GM10847 (cell line): ENCODE data around the gene LTBP1.

ENCODE experiments used
- POLR2A ChIP-seq: IDR thresholded peaks from 2 replicates; pipeline ENCODE4 v1.6.1; 2011; ENCODE audit not compliant: insufficient read length; ENCODE audit errors: extremely low read depth

LTBP1 gene

GRCh38 chr2:33129263-33130053 is 182.7 kb downstream of the LTBP1 start:
- TF ChIP-seq POLR2A, result no peak

DNA sequence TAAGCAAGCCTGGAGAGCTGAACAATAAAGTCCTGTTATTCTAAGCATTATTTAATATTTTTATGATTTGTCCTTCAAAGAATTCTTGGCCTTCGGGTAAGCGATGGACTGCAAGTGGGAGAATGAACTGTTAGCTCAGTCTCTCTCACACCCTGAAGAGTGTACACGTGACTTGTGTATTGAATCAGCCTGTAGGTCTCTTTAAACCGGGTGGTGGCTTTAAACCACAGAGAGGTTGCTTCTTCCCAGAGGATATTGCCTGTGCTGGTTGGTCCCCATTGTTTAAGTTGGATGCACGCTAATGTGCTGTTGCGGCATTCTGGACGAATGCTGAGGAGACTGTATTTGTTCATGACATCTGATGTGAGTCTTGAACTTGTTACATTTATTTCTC is 183.3 kb downstream of the LTBP1 start:
- TF ChIP-seq POLR2A, result no peak

GRCh38 chr2:33130544-33130943 is 183.8 kb downstream of the LTBP1 start:
- no peak for TF ChIP-seq POLR2A

- TF ChIP-seq POLR2A, result no peak
Observed at GRCh38 chr2:33131111-33131510, 184.4 kb downstream of the LTBP1 start.

DNA sequence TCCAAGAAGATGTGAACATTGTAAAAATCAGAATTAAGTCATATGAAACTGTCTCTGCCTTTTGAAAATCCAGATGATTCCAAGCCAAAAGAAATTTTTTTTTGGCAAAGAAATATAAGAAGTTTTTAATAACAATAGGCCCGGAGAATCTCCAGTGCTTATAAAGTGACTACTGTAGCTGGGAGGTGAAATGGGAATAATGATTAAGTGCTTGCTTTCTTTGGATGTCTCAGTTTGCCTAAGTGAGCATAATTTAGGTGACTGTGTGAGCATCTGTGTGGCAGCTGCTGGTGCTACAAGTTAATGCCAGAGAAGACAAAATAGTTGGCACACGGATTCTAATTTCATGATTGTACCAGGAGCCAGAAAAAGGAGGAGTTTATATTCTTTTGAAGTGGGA is 185.0 kb downstream of the LTBP1 start:
- TF ChIP-seq POLR2A, result no peak

DNA sequence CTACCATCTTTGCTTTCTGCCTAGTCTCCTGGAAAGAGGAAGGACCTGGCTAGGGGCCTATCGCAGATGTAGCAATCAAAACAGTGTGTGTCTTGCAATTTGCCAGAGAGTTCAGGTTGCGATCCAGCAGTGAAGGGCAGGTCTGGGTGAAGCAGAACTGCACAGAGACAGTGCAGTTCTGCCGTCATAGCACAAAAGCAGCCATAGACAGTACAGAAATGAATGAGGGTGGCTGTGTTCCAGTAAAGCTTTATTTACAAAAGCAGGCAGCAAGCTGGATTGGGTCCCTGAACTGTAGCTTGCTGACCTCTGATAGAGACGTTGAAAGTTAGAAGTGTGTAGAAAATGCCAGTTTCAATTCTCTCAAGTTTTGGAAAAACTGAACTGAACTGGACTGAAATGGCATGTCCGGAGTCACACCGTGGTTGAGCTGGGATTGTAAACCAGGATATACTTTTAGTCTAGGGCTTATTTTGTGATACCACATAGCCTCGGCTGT is 186.8 kb downstream of the LTBP1 start:
- no peak for TF ChIP-seq POLR2A

GRCh38 chr2:33134086-33134771 is 187.5 kb downstream of the LTBP1 start:
- no peak for TF ChIP-seq POLR2A

DNA sequence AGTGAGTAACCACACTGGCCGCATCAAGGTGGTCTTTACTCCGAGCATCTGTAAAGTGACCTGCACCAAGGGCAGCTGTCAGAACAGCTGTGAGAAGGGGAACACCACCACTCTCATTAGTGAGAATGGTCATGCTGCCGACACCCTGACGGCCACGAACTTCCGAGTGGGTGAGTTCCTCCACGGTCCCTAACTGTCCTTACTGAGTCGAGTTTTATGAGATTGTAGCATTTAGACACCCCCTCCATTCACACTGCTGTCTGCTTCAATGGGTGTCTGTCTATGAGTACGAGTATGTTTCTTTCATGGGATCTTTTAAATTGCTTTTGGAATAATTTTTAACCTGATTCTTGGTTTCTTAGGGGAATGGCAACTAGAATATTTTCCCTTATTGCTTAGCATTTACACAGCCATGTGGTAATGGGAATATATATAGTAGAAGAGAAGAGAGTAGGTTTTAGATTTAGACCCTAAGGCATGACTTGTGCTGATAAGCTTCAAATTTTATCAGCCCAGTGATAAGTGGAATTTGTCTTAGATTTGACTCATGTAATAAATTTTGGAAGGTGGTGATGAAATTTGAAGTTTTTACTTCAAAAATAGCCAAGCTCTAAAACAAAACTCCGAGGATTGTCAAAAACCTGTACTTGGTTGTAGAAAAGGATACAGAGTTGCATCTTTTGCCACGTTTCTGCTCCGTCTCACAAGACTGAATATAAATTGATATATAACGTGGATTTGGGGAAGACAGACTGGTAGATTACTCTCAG is 188.2 kb downstream of the LTBP1 start:
- no peak for TF ChIP-seq POLR2A

DNA sequence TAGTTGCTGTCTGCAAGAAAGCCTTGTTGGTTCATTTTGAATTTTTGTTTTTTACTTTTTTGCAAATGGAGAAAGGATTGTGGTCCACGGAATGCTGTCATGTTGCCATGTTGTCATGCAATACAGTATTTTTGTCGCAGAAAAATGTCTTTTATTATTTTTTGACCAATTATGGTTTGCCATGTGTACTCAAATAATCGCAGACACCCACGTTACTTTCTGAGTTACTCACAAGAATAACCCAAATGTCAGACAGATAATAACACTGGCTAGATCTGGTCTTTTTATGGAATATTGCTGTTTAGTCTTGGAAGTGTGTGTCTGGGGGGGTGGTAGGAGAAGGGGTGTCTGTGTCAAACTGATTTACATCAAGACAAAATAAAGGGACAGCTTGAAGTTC is 188.9 kb downstream of the LTBP1 start:
- TF ChIP-seq POLR2A, result no peak

DNA sequence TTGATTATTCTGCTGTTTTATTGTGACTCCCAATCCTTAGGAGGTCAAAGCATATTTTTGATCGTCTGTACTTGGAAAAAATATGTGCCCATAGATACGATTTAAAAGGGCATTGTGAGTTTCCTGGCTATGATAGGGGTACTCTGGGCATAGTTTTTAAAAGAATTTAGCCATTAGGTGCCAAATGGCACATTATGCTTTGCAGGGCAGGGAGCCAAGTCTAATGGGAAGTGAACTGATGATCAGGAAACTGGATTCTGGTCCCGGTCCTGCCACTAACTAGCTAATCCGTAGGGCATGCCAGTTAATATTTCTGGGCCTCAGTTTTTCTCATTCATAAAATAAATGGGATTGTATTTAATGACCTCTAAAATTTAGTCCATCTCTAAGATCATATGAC is 189.3 kb downstream of the LTBP1 start:
- no peak for TF ChIP-seq POLR2A

GRCh38 chr2:33136566-33136965 is 189.8 kb downstream of the LTBP1 start:
- no peak for TF ChIP-seq POLR2A

- TF ChIP-seq POLR2A, result no peak
Observed at GRCh38 chr2:33137331-33137730, 190.6 kb downstream of the LTBP1 start.

DNA sequence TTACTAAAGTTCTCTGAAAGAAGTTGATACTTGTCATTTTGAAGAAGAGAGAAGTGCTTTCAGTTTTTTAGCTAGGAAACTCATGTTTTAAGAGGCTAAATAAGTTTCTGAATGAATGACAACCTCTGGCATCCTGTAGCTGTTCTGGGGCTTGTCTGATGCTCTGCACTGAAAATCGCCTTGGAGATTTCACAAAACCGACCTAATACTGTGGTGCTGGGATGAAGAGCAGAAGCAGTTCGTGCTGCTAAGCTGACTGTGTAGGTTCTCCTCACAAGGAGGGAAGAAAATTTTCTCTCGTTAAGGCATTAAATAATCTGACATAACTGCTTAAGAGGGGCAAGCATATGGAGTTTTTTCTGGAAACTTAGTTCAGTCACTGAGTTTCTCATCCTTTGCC is 193.2 kb downstream of the LTBP1 start:
- TF ChIP-seq POLR2A, result no peak

DNA sequence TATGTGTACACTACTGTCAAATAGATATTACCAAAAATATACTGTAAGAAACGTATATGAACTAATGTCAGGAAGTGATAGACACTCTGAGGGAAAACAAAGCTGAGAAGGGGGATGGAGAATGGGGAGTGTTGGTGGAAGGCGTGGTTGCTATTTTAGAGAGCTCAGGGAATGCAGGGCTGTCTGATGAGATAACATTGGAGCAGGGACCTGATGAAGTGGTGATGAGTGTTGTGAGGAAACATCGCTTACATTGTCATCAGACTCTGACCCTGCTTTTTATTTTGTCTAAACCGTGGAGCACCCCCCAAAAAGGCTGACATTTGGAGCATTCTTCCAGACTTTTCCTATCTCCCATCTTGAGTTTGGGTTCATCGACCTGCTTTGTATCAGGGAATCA is 194.7 kb downstream of the LTBP1 start:
- no peak for TF ChIP-seq POLR2A

GRCh38 chr2:33142810-33143209 is 196.1 kb downstream of the LTBP1 start:
- TF ChIP-seq POLR2A, result no peak

- TF ChIP-seq POLR2A, result no peak
Observed at GRCh38 chr2:33144243-33144642, 197.5 kb downstream of the LTBP1 start.
